ENCODE measurements around the gene RPP25L. TPM values are rescaled to one million over a fixed set of nuclear protein-coding genes. Genes with fewer than 3 reads are reported as not detected.

RPP25L gene
- total RNA-seq, 2 donors from 2014 or later, result 29.9 to 49.2 TPM

DNA sequence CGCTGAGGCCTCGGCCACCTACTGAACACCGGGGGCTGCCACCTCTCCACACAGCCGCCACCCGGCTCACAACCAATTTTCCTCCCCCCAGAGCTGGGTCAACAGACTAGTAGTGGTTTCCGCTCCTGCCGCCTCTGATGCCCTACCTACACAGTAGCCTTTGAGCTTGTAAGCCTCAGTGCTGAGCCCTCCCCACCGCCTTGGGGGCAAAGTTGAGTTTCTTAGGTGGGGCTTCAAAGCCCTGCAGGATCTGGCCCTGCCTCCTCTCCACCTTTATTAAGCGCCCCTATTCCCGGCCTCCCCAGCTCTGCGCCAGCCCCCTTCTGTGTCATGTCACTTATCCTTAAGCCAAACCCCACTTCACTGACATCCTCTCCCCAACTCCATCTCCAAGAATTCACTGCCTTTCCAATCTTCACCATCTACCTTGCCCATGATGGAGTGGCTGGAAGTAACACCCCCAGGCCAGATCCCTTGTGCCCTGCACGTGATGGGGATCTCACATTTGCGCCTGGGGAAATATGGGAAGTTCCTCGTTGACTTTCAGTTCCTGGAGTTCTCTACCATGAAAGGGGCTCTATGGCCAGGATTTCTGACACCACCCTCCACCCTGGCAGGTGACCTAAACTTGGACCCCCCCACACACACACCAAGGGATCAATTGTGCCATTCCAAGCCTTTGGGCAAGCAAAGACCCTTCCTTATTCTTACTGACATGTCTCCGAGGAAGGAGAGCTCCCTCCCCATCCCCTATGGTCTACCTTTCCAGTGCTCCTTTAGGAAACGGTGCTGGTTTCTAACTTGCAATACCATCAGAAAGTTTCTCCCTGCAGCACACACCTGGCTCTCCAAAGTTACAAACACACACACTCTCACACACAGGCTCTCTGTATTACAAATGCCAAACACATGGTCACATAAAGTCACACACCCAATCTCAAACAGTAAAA, 19.7 kb downstream of the RPP25L start:
- Histone ChIP-seq H3K36me3 (no peaks in the 10 kb centered on the region), H3K9me3 (no peaks in the 10 kb centered on the region), H3K27ac (peak overlapping the region; percentile 55 to 66), H3K4me1 (peaks cover 0 to 56% of the 10 kb centered on the region in 2 donors), H3K4me3 (no peak overlapping the region), H3K27me3 (no peaks in the 10 kb centered on the region)
- no peak for TF ChIP-seq CTCF (IDR thresholded peaks at IDR 0.05)
- DNase-seq (ENCODE audit: low spot score), result no peak

DNA sequence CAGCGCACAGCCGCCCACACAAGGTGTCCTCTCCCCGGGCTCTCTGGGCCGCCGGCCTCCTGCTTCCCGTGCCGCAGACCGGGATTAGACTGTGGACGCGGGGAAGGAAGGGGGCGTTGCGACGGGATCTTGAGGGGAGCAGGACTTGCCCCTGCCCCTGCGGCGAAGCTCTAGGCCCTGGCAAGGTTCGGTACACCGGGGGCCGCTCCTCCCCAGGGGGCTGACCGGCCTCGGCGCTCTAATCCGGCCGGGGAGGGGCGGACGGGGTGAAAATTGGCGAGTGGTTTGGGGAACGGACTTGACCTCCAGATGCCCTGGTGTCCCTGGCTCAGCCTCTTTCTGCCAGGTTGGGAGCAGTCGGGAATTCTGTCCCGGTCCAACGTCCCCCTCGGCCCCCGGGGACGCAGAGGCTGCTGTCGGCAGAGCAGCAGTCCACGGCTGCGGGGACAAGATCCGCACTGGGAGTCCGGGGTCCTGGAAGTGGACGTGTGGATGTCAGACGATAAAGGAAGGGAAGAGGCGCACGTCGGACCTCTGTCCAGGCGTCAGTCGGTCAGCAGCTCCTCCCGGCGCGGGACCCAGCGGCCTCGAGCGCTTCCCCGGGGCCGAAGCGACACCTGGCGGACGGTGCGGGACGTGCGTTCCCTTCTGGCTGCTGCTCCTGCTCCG, 20.5 kb downstream of the RPP25L start:
- Histone ChIP-seq H3K9me3 (no peaks in the 10 kb centered on the region), H3K4me3 (peak overlapping the region in 1 of 2 donors; percentile 58), H3K4me1 (peaks cover 0 to 56% of the 10 kb centered on the region in 2 donors), H3K36me3 (no peaks in the 10 kb centered on the region), H3K27ac (peak overlapping the region; percentile 67 to 68), H3K27me3 (no peaks in the 10 kb centered on the region)
- DNase-seq (ENCODE audit: low spot score), result peak; percentile 88
- peak; percentile 91 to 96 for TF ChIP-seq CTCF (IDR thresholded peaks at IDR 0.05)

DNA sequence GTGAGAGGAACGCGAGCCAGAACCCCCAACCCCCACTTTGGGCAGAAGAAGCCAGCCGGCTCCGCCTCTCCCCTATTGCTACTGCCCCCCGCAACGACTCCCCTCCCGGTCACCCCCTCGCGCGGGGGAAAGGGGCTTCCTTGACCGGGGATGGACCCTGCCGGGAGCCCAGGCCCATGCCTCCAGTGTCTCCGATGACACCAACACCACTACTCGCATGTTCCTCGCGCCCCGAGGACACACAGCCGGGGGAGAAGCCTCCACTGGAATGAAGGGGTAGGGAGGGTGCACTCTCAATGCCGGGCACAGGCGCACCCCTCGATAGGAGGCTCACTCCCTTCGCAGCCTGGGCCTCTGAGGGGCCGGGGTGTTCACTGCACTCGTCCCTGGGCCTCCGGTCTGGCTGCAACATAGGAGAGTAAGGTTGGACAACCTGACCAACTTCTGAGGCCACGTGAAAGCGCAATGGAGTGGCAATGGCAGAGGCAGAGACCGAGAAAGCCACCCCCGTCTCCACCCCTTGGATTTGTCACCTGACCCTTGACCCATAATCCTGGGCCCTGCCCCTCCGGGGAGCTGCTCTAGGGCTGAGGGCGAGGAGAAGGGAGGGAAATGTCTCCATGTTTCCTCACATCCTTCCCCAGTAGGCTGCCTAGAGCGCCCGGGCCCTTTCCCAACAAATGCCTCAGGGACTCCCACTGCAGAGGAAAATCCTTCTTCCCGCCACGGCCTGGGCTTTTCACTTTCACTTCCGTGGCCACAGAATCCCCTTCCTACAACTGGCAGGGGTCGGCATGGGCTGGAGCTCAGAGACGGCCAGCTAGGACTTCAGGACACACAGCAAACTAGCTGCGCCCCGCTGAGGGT, 21.3 kb downstream of the RPP25L start:
- H3K4me1 ChIP-seq, result peaks cover 0 to 56% of the 10 kb centered on the region in 2 donors
- peak overlapping the region; percentile 55 to 58 for H3K4me3 ChIP-seq
- no peaks in the 10 kb centered on the region for H3K9me3 ChIP-seq
- DNase-seq (ENCODE audit: low spot score), result peak; percentile 74
- H3K36me3 ChIP-seq, result no peaks in the 10 kb centered on the region
- H3K27me3 ChIP-seq, result no peaks in the 10 kb centered on the region
- H3K27ac ChIP-seq, result peak overlapping the region; percentile 67 to 68
- no peak for TF ChIP-seq CTCF (IDR thresholded peaks at IDR 0.05)

GRCh38 chr9:34589636-34590380, 22.1 kb downstream of the RPP25L start, which contains the start of gene CNTFR:
CNTFR (minus strand) TSS chr9:34589724; CDS start chr9:34568981, 20,743 bp downstream.
- no peak for DNase-seq (ENCODE audit: low spot score)
- Histone ChIP-seq H3K27me3 (no peaks in the 10 kb centered on the region), H3K27ac (peak within 1 kb of the TSS; percentile 67 to 68), H3K4me3 (peak within 1 kb of the TSS; percentile 55 to 58), H3K9me3 (no peaks in the 10 kb centered on the region), H3K36me3 (no peaks in the 10 kb centered on the region), H3K4me1 (peaks cover 0 to 56% of the 10 kb centered on the region in 2 donors)
- no peak for TF ChIP-seq CTCF (IDR thresholded peaks at IDR 0.05)
